ENCODE data around the gene PIK3CB.

GRCh38 chr3:138640537-138640936, 194.2 kb downstream of the PIK3CB start:
- TF ChIP-seq CTCF (IDR thresholded peaks at IDR 0.05) (no peak), ZFX (IDR thresholded peaks at IDR 0.05; ENCODE audit: borderline replicate concordance) (no peak)

All from 22Rv1 (cell line).